SK-N-SH (cell line): ENCODE measurements around the gene KCNJ18.
"Not testable (repeated sequence)": the region's sequence is repeated elsewhere in the genome, so short reads cannot be mapped to it uniquely, and the experiment has no call there.

Experiments used
- CHD2 ChIP-seq: fragments of 150-350 bp; IDR thresholded peaks from 2 replicates; pipeline ENCODE4 v1.6.1; 2018; ENCODE audit warnings: low read length; ENCODE audit not compliant: partially characterized antibody
- USF2 ChIP-seq: fragments of 150-350 bp; IDR thresholded peaks from 2 replicates; pipeline ENCODE4 v1.6.1; 2017; ENCODE audit warnings: antibody characterized with exemption, low read length, low read depth, borderline replicate concordance
- YY1 ChIP-seq: IDR thresholded peaks from 2 replicates; pipeline ENCODE4 v1.4.0; 2012; ENCODE audit warnings: low read depth, mild to moderate bottlenecking

- not testable (repeated sequence) for TF ChIP-seq YY1, CHD2, USF2
Measured at GRCh38 chr17:21696842-21697507, 4.7 kb downstream of the KCNJ18 start.
